GM21381 (cell line): Measurements from ENCODE around the gene FANCF.
"Not testable (repeated sequence)": the region's sequence is repeated elsewhere in the genome, so short reads cannot be mapped to it uniquely, and the experiment has no call there.

Experiments used
- ATAC-seq: cut with Tn5 transposase; IDR thresholded peaks from one replicate; pipeline ENCODE4 v1.9.1; 2021; ENCODE audit warnings: mild to moderate bottlenecking, moderate library complexity; ENCODE audit not compliant: unreplicated experiment

Gene FANCF

DNA sequence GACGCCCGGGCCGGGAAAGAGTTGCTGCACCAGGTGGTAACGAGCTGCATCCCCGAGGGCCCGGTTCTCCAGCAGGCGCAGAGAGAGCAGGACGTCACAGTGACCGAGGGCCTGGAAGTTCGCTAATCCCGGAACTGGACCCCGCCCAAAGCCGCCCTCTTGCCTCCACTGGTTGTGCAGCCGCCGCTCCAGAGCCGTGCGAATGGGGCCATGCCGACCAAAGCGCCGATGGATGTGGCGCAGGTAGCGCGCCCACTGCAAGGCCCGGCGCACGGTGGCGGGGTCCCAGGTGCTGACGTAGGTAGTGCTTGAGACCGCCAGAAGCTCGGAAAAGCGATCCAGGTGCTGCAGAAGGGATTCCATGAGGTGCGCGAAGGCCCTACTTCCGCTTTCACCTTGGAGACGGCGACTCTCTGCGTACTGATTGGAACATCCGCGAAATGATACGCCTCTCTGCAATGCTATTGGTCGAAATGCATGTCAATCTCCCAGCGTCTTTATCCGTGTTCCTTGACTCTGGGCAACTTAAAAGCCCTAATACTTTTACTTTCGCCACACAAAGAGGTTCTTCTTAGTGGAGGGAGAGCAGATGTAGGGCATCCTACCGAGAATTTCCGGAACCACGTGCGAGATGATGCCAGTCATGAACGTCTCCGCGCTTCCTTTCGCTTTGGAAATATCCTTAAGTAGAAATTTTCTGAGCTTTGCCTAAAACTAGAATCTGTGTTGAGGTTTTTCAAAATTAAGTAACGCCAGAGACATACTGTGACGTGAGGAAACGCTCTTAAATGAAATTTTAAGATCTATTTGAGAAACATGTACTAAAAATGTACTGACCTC lies at the start of gene FANCF:
TSS of gene FANCF (minus strand) at position 376 of the 840 bp plus-strand sequence. CDS start at position 363, 13 bp downstream.
- ATAC-seq: peak; percentile 96

- no peak for ATAC-seq
Measured at GRCh38 chr11:22674470-22675439, 49.1 kb upstream of the FANCF start.

DNA sequence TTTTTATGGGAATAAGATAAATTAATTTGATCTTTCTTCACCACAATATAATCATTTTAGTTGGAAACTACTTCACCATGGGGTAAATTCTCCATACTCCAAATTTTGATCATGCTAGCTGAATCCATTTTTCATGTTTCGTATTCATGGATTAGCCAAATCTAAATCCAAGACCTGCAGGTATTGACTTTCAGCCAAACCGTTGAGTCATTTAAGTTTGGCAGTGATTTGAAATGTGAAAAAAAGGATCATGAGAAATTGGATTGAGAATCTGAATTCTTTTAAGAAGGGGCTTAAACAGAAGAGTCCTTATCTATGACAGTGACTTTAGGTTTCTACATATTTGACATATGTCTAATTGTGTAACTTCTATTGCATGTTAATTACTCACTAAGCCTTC lies 46.1 kb upstream of the FANCF start:
- ATAC-seq: no peak

GRCh38 chr11:22670830-22671229 lies 45.2 kb upstream of the FANCF start:
- ATAC-seq: peak; percentile 34

- no peak for ATAC-seq
Measured at GRCh38 chr11:22669368-22669767, 43.7 kb upstream of the FANCF start.

DNA sequence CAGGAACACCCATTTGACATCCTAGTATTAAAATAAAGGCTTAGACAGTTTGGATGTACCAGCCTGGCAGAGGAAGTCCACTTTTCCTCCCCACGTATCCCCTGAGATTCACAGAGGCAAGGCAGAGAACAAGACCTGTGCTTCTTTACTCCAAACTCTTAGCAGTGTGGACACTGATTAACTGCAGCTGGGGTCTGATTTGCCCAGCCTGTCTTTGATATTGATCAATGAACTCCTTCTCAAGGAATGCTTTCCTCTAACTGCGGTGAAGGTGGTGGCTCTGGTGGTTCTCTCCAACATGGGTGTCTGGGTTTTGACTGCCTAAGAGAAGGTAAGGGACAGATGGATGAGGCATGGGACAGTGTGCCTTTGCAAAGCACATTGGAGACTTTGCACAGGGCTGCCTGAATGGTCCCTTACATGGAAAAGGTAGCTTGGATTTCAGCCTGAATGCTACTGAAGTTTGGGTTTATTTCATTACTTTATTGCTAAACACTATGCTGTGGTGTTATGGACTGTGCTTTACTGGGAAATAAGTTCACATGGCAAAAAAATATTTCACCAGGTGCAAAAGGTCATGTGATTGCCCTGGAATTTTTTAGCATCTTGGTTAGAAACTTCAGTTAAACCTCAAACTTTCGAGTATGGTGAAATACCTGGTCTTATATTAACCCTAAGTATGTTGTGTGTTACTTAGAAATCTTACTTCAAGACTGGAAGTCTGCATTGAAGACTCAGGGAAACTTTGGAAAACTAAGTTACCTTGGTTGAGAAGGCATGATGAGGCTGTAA lies 42.6 kb upstream of the FANCF start:
- peak; percentile 29 for ATAC-seq

GRCh38 chr11:22666688-22667439 lies 41.2 kb upstream of the FANCF start:
- peak; percentile 50 for ATAC-seq

- ATAC-seq: peak; percentile 14
Measured at GRCh38 chr11:22666325-22666687, 40.7 kb upstream of the FANCF start, which contains the start of gene GAS2. Gene GAS2 (plus strand): TSS chr11:22666611. CDS start chr11:22674870, 8,259 bp downstream.

DNA sequence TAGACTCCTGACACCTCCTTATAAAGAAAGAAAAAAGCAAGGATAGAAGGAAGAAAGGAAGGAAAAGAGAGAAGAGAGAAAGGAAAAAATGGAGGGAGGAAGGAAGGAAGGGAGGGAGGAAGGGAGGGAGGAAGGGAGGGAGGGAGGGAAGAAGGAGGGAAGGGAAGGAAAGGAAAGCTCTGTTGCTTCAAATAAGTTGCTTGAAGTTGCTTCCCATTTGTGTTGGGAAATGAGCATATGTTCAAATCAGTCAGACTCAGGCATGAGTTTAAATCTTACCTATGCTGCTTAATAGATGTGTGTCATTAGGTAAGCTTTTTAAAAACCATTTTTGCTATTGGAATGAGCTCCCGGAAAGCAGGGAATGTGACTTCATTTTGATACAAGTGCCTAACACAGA lies 34.2 kb upstream of the FANCF start:
- ATAC-seq: no peak

GRCh38 chr11:22657101-22657694 lies 31.6 kb upstream of the FANCF start:
- peak; percentile 92 for ATAC-seq

DNA sequence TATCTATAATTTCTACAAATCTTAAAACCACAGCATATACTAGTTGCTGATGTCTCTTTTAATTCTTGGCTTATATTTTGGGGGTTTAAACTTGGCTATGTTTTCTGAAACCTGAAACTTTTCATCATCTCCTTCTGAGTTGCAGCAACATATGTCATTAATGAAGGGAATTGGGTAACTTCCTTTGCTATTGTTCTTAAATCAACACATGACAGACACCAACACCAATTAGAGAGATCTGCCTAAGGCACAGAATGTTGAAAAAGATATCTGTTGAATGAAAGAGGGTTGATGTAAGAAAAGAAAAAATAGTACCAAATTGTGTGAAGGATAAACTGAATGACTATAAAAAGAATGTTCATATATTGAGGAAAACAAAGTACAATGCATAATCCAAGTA lies 30.5 kb upstream of the FANCF start:
- ATAC-seq: no peak

GRCh38 chr11:22652346-22652745 lies 26.7 kb upstream of the FANCF start:
- not testable (repeated sequence) for ATAC-seq

GRCh38 chr11:22641559-22641958 lies 15.9 kb upstream of the FANCF start:
- no peak for ATAC-seq

GRCh38 chr11:22640862-22641261 lies 15.2 kb upstream of the FANCF start:
- no peak for ATAC-seq

GRCh38 chr11:22635689-22636088 lies 10.1 kb upstream of the FANCF start:
- ATAC-seq: no peak

- no peak for ATAC-seq
Measured at GRCh38 chr11:22634897-22635629, 9.4 kb upstream of the FANCF start.

GRCh38 chr11:22633354-22633902 lies 7.8 kb upstream of the FANCF start:
- no peak for ATAC-seq

GRCh38 chr11:22627421-22627820 lies 1.8 kb upstream of the FANCF start:
- no peak for ATAC-seq
